ENCODE measurements around the gene RGS6. TPM values are rescaled to one million over a fixed set of nuclear protein-coding genes. Genes with fewer than 3 reads are reported as not detected.

RGS6 gene
- total RNA-seq, 1 donor from 2014 or later = 2.8 TPM

GRCh38 chr14:72129291-72129690 is 197.1 kb downstream of the RGS6 start:
- DNase-seq (ENCODE audit: low read depth, low spot score) = no peak
- Mint-ChIP-seq H3K27me3 (ENCODE audit: low read depth) (no peaks in the 10 kb centered on the region), H3K27ac (ENCODE audit: unreplicated experiment) (no peak overlapping the region), H3K9me3 (peaks cover 11% of the 10 kb centered on the region), H3K4me1 (no peaks in the 10 kb centered on the region), H3K36me3 (ENCODE audit: low read depth) (no peaks in the 10 kb centered on the region), H3K4me3 (no peak overlapping the region)
- no peak for TF ChIP-seq CTCF (conservative IDR thresholded peaks at IDR 0.05)

DNA sequence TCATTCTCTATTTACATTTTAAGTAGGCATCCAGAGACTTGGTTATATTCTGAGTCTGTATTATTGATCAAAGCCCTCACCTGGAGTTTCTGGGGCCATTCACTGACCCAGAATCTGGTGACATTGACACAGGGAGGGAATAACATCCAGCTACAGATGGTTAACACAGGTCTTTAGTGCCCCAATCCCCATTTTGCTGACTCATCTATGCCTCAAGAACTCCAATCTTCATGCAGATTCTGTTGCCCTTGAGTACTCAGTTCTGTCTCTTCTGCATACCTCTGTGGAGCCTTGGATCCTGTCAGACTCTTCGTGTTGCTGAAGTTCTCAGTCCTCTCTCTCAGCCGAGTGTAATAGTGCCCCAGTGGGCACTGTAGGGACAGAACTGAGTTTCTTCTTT is 208.9 kb downstream of the RGS6 start:
- no peak overlapping the region for H3K27ac Mint-ChIP-seq (ENCODE audit: unreplicated experiment)
- no peak overlapping the region for H3K4me3 Mint-ChIP-seq
- no peak for TF ChIP-seq CTCF (conservative IDR thresholded peaks at IDR 0.05)
- no peak for DNase-seq (ENCODE audit: low read depth, low spot score)
- no peaks in the 10 kb centered on the region for H3K4me1 Mint-ChIP-seq
- peaks cover 4% of the 10 kb centered on the region for H3K9me3 Mint-ChIP-seq
- no peaks in the 10 kb centered on the region for H3K36me3 Mint-ChIP-seq (ENCODE audit: low read depth)
- H3K27me3 Mint-ChIP-seq (ENCODE audit: low read depth) = no peaks in the 10 kb centered on the region

DNA sequence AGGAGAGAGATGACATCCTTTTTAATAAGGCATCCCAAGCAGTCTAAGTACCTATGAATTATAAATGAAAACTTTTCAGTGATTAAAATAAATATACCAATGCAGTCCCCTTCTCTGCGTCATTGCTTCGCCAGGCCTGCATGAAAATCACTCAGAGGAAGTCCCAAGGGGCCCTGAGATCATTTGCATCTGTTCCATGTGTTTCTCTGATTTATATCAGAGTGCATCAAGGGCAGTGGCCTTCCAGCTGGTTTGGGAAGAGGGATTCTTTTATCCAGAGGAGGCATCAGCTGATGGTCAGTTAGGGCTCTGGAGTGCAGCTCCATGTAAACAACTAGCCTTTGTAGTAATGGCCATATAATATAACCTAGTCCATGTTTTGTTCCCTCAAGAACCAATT is 210.1 kb downstream of the RGS6 start:
- Mint-ChIP-seq H3K4me1 (no peaks in the 10 kb centered on the region), H3K9me3 (no peaks in the 10 kb centered on the region), H3K4me3 (no peak overlapping the region), H3K36me3 (ENCODE audit: low read depth) (no peaks in the 10 kb centered on the region), H3K27me3 (ENCODE audit: low read depth) (no peaks in the 10 kb centered on the region), H3K27ac (ENCODE audit: unreplicated experiment) (no peak overlapping the region)
- TF ChIP-seq CTCF (conservative IDR thresholded peaks at IDR 0.05) = no peak
- DNase-seq (ENCODE audit: low read depth, low spot score) = no peak

DNA sequence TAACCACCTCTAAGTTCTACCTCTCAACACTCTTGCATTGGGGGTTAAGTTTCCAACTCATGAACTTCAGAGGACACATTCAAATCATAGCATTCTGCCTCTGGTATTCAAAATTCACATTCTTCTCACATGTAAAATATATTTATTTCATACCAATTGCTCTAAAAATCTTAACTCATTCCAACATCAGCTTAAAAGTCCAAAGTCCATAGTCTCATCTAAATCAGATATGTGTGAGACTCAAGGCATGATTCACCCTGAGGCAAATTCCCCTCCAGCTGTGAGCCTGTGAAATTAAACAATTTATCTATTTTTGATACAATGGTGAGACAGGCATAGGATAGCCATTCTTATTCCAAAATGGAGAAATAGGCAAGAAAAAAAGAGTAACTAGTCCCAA is 214.0 kb downstream of the RGS6 start:
- Mint-ChIP-seq H3K27me3 (ENCODE audit: low read depth) (no peaks in the 10 kb centered on the region), H3K9me3 (peaks cover 3% of the 10 kb centered on the region), H3K4me1 (no peaks in the 10 kb centered on the region), H3K27ac (ENCODE audit: unreplicated experiment) (no peak overlapping the region), H3K4me3 (no peak overlapping the region), H3K36me3 (ENCODE audit: low read depth) (no peaks in the 10 kb centered on the region)
- TF ChIP-seq CTCF (conservative IDR thresholded peaks at IDR 0.05) = no peak
- no peak for DNase-seq (ENCODE audit: low read depth, low spot score)

DNA sequence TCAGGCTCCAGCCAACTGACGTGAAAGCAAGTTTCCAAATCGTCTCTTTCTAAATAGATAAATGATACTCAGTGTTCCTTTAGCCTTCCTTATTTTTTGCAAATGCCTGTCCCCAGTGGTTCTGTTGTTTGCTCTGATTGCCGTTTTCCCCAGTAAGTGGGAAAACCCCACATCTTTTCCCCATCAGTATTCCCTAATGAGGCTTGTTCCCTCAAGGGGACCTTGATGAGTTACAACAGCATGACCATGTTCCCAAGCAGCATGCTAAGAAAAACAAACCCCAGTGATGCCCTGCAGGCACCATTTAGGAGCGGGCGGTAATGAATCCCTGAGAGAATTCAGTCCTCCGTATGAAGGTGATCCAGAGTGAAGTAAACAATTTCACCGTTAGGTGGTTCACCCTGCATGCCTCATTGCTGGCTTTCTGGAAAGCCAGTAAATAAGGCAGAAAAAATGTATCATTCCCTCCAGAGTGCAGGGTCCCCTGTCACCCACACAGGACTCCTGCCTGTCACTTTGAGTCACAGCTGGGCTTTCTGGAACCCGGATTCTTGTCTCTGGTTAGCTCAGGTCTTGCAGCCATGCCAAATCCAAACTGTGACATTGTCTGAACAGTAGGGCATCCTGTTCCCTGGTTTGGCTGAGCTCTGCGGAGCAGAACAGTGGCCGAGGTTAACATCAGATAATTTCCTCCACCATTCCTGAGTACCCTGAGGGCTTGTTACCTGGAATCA is 222.6 kb downstream of the RGS6 start:
- H3K4me1 Mint-ChIP-seq = no peaks in the 10 kb centered on the region
- peaks cover 8% of the 10 kb centered on the region for H3K9me3 Mint-ChIP-seq
- no peaks in the 10 kb centered on the region for H3K36me3 Mint-ChIP-seq (ENCODE audit: low read depth)
- no peaks in the 10 kb centered on the region for H3K27me3 Mint-ChIP-seq (ENCODE audit: low read depth)
- H3K27ac Mint-ChIP-seq (ENCODE audit: unreplicated experiment) = no peak overlapping the region
- H3K4me3 Mint-ChIP-seq = no peak overlapping the region
- DNase-seq (ENCODE audit: low read depth, low spot score) = no peak
- no peak for TF ChIP-seq CTCF (conservative IDR thresholded peaks at IDR 0.05)

Measured in neural crest cell (in vitro differentiated cells).